H7 (cell line): ENCODE results near the gene LARP7. TPM values are rescaled to one million over a fixed set of nuclear protein-coding genes. Genes with fewer than 3 reads are reported as not detected.
"Not testable (repeated sequence)": the region's sequence is repeated elsewhere in the genome, so short reads cannot be mapped to it uniquely, and the experiment has no call there.

ENCODE experiments used
- DNase-seq: peaks from one replicate; pipeline ENCODE4 v3.0.0; 2012
- H3K27me3 ChIP-seq: 2 replicates; pipeline ENCODE4 v1.6.0; 2011; ENCODE audit warnings: mild to moderate bottlenecking, low read length; ENCODE audit not compliant: control insufficient read depth, insufficient read depth
- H3K36me3 ChIP-seq: replicated peaks from 2 replicates; pipeline ENCODE4 v1.5.1; 2011; ENCODE audit warnings: low read length; ENCODE audit not compliant: control insufficient read depth, insufficient read depth
- H3K4me3 ChIP-seq: 2 replicates; pipeline ENCODE4 v1.5.1; 2011; ENCODE audit warnings: low read depth, mild to moderate bottlenecking, control low read depth, low read length, moderate library complexity; ENCODE audit not compliant: insufficient read depth
- total RNA-seq: library from RNA; depleted of rRNA; stranded (reverse); fragments of >200 nt; shearing (Covaris generic); gene quantifications from 2 replicates; pipeline ENCODE4 v1.2.3, GENCODE V29; 2014; rRNA removed

Gene LARP7
- total RNA-seq, result 28.5 and 68.1 TPM in 2 replicates

GRCh38 chr4:112636688-112637551 is at the start of gene LARP7, which contains the start of gene ZGRF1:
Gene LARP7 (plus strand): TSS chr4:112637143. CDS start chr4:112644670, 7,527 bp downstream.
Gene ZGRF1 (minus strand): TSS chr4:112636909. CDS start chr4:112633176, 3,733 bp downstream.
- no peaks in the 10 kb centered on the region; the same call in 1 of the 2 replicates for H3K36me3 ChIP-seq
- no peaks in the 10 kb centered on the region for H3K27me3 ChIP-seq
- peak within 1 kb of the TSS; percentile 87 for H3K4me3 ChIP-seq
- DNase-seq, result peak; percentile 86

- DNase-seq, result no peak
- Histone ChIP-seq H3K27me3 (no peaks in the 10 kb centered on the region), H3K36me3 (peaks cover 2% of the 10 kb centered on the region), H3K4me3 (no peak overlapping the region)
Measured at GRCh38 chr4:112589206-112589605, 47.7 kb upstream of the LARP7 start.

- no peak overlapping the region for H3K4me3 ChIP-seq
- peaks cover 2% of the 10 kb centered on the region for H3K36me3 ChIP-seq
- no peak for DNase-seq
- H3K27me3 ChIP-seq, result no peaks in the 10 kb centered on the region
Measured at GRCh38 chr4:112591593-112591992, 45.4 kb upstream of the LARP7 start.

GRCh38 chr4:112592717-112593116 is 44.2 kb upstream of the LARP7 start:
- no peak for DNase-seq
- no peak overlapping the region for H3K4me3 ChIP-seq
- 0 out of 2 replicates have a peak, but pooled peaks cover 2% of the 10 kb centered on the region for H3K36me3 ChIP-seq
- no peaks in the 10 kb centered on the region for H3K27me3 ChIP-seq

- no peak for DNase-seq
- Histone ChIP-seq H3K4me3 (no peak overlapping the region), H3K27me3 (no peaks in the 10 kb centered on the region), H3K36me3 (0 out of 2 replicates have a peak, but pooled peaks cover 2% of the 10 kb centered on the region)
Measured at GRCh38 chr4:112593438-112594133, 43.4 kb upstream of the LARP7 start.

- DNase-seq, result no peak
- peaks cover under 1% of the 10 kb centered on the region; the same call in 1 of the 2 replicates for H3K36me3 ChIP-seq
- no peaks in the 10 kb centered on the region for H3K27me3 ChIP-seq
Measured at GRCh38 chr4:112594993-112595392, 42.0 kb upstream of the LARP7 start.

GRCh38 chr4:112604589-112604988 is 32.4 kb upstream of the LARP7 start:
- Histone ChIP-seq H3K4me3 (no peak overlapping the region), H3K36me3 (peaks cover 7% of the 10 kb centered on the region), H3K27me3 (no peaks in the 10 kb centered on the region)
- peak; percentile 50 for DNase-seq

More at GRCh38 chr4:112594993-112595392, 42.0 kb upstream of the LARP7 start:
- H3K4me3 ChIP-seq, result no peak overlapping the region

- H3K27me3 ChIP-seq, H3K36me3 ChIP-seq, DNase-seq, H3K4me3 ChIP-seq: not testable (repeated sequence)
Measured at GRCh38 chr4:112612814-112613213, 24.1 kb upstream of the LARP7 start.

- DNase-seq, result no peak
- Histone ChIP-seq H3K36me3 (peaks cover 8% of the 10 kb centered on the region), H3K4me3 (no peak overlapping the region), H3K27me3 (no peaks in the 10 kb centered on the region)
Measured at GRCh38 chr4:112616984-112617383, 20.0 kb upstream of the LARP7 start.

- peaks cover 4% of the 10 kb centered on the region for H3K36me3 ChIP-seq
- no peak overlapping the region for H3K4me3 ChIP-seq
- no peaks in the 10 kb centered on the region for H3K27me3 ChIP-seq
- DNase-seq, result no peak
Measured at GRCh38 chr4:112626228-112626627, 10.7 kb upstream of the LARP7 start.

- Histone ChIP-seq H3K4me3 (no peak overlapping the region), H3K36me3 (peaks cover 4% of the 10 kb centered on the region), H3K27me3 (no peaks in the 10 kb centered on the region)
- DNase-seq, result peak; percentile 36
Measured at GRCh38 chr4:112633477-112634235, 3.3 kb upstream of the LARP7 start.

- Histone ChIP-seq H3K4me3 (peak overlapping the region; percentile 87), H3K27me3 (no peaks in the 10 kb centered on the region), H3K36me3 (no peaks in the 10 kb centered on the region; the same call in 1 of the 2 replicates)
- DNase-seq, result no peak
Measured at GRCh38 chr4:112637552-112637866, 566 bp downstream of the LARP7 start.

- Histone ChIP-seq H3K4me3 (no peak overlapping the region), H3K36me3 (peaks cover 6% of the 10 kb centered on the region), H3K27me3 (no peaks in the 10 kb centered on the region)
- no peak for DNase-seq
Measured at GRCh38 chr4:112642526-112642925, 5.6 kb downstream of the LARP7 start.
